Prostate gland (tissue), 2 donors: ENCODE measurements around the gene PIGK. TPM values are rescaled to one million over a fixed set of nuclear protein-coding genes. Genes with fewer than 3 reads are reported as not detected.

ENCODE experiments used
- DNase-seq: peaks from one replicate; pipeline ENCODE4 v3.0.0-alpha.2; 2019; ENCODE audit warnings: low spot score
- H3K27ac ChIP-seq, 2 donors: fragments of 200-600 bp; sonication (generic); 2 replicates each; pipeline ENCODE4 v1.5.1; 2017 to 2019
- H3K27me3 ChIP-seq: fragments of 200-600 bp; sonication (generic); replicated peaks from 2 replicates; pipeline ENCODE4 v1.5.1; 2019; ENCODE audit not compliant: insufficient read depth
- H3K36me3 ChIP-seq, 2 donors: fragments of 200-600 bp; sonication (generic); 1 replicate in 1 of 2; 2 replicates in 1 of 2; pipeline versions ENCODE4 v1.5.1 to v1.8.1; 2017 to 2019
- H3K4me1 ChIP-seq: fragments of 200-600 bp; sonication (generic); replicated peaks from 2 replicates; pipeline ENCODE4 v1.5.1; 2019
- H3K4me3 ChIP-seq, 2 donors: fragments of 200-600 bp; sonication (generic); 2 replicates each; pipeline ENCODE4 v1.5.1; 2017 to 2019
- H3K9me3 ChIP-seq: fragments of 200-600 bp; sonication (generic); 2 replicates; pipeline ENCODE4 v1.5.1; 2017
- POLR2A ChIP-seq: fragments of 450-650 bp; IDR thresholded peaks from one replicate; pipeline ENCODE4 v1.6.1; 2016; ENCODE audit warnings: antibody characterized with exemption, mild to moderate bottlenecking
- POLR2AphosphoS5 ChIP-seq: sonication (generic); formaldehyde crosslinking; IDR thresholded peaks from one replicate; pipeline ENCODE4 v1.6.1; 2017; ENCODE audit warnings: antibody characterized with exemption
- WGBS: methylation state at CpG from one replicate; pipeline ENCODE4 v1.1.5; 2018; 5-methylcytosine and 5-hydroxymethylcytosine counted together
- intact Hi-C: fragments of 100-400 bp; cut with DNase I; formaldehyde crosslinking; loops from one replicate; pipeline ENCODE4 v1.14.2; 2022
- total RNA-seq, 2 donors: library from RNA; depleted of rRNA; stranded (reverse); fragments of >200 nt; gene quantifications; one replicate each; pipeline ENCODE4 v1.1.0, GENCODE V29; 2016
- TF ChIP-seq, protein P1 (sequence below), 4 experiments: fragments of 200-600 bp in 2 of 4; fragments of 450-650 bp in 2 of 4; sonication (generic) in 2 of 4; IDR thresholded peaks; 1 replicate in 3 of 4; 2 replicates in 1 of 4; pipeline ENCODE4 v1.5.1; 2016 to 2019; ENCODE audit warnings: antibody characterized with exemption in 4 of 4, mild to moderate bottlenecking in 2 of 4, moderate library complexity in 2 of 4

PIGK gene
- total RNA-seq, 2 donors from 2014 or later, result 20.4 to 25.9 TPM

DNA sequence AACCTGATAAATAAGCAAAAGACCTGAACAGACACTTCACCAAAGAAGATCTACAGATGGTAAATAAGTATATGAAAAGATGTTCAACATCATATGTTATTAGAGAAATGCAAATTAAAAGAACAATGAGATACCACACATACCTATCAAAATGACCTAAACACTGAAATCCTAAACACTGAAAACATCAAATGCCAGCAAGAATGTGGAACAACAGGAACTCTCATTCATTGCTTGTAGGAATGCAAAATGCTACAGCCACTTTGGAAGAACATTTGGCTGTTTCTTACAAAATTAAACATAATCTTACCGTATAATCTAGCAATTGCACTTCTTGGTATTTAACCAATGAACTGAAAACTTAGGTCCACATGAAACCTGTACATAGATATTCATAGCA lies 14.9 kb upstream of the PIGK start:
- intact Hi-C loops, result no loop called here
- Histone ChIP-seq H3K4me1 (no peaks in the 10 kb centered on the region), H3K27ac (no peak overlapping the region), H3K27me3 (no peaks in the 10 kb centered on the region), H3K4me3 (no peak overlapping the region), H3K9me3 (no peaks in the 10 kb centered on the region), H3K36me3 (no peaks in the 10 kb centered on the region)
- 84% methylated on average over 1 of the region's 1 CpG for WGBS
- DNase-seq, result no peak
- TF ChIP-seq POLR2A (no peak), POLR2AphosphoS5 (no peak)
- TF ChIP-seq, protein P1, sequence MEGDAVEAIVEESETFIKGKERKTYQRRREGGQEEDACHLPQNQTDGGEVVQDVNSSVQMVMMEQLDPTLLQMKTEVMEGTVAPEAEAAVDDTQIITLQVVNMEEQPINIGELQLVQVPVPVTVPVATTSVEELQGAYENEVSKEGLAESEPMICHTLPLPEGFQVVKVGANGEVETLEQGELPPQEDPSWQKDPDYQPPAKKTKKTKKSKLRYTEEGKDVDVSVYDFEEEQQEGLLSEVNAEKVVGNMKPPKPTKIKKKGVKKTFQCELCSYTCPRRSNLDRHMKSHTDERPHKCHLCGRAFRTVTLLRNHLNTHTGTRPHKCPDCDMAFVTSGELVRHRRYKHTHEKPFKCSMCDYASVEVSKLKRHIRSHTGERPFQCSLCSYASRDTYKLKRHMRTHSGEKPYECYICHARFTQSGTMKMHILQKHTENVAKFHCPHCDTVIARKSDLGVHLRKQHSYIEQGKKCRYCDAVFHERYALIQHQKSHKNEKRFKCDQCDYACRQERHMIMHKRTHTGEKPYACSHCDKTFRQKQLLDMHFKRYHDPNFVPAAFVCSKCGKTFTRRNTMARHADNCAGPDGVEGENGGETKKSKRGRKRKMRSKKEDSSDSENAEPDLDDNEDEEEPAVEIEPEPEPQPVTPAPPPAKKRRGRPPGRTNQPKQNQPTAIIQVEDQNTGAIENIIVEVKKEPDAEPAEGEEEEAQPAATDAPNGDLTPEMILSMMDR (IDR thresholded peaks at IDR 0.05), result no peak

DNA sequence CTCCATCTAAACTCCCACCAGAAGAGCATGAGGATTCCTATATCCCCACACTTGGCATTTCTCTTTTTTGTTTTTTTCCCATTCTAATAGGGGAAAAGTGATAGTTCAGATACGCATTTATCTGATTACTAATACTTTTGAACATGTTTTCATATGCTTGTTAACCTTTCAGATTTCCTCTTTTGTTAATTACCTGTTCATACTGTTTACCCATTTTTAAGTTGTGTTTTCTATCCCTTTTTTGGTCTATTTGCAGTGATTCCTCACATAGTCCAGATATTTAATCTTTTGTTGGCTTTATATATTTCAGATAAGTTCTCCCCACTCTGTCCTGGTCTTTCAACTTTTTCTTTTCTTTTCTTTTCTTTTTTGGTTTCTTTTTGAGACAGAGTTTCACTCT lies 13.6 kb upstream of the PIGK start:
- Histone ChIP-seq H3K36me3 (no peaks in the 10 kb centered on the region), H3K4me1 (no peaks in the 10 kb centered on the region), H3K4me3 (no peak overlapping the region), H3K27ac (no peak overlapping the region), H3K9me3 (no peaks in the 10 kb centered on the region), H3K27me3 (no peaks in the 10 kb centered on the region)
- intact Hi-C loops, result no loop called here
- no peak for DNase-seq
- no peak for TF ChIP-seq POLR2A
- TF ChIP-seq, protein P1 (IDR thresholded peaks at IDR 0.05), result no peak
- TF ChIP-seq POLR2AphosphoS5, result no peak
- 100% methylated on average over 1 of the region's 1 CpG for WGBS

DNA sequence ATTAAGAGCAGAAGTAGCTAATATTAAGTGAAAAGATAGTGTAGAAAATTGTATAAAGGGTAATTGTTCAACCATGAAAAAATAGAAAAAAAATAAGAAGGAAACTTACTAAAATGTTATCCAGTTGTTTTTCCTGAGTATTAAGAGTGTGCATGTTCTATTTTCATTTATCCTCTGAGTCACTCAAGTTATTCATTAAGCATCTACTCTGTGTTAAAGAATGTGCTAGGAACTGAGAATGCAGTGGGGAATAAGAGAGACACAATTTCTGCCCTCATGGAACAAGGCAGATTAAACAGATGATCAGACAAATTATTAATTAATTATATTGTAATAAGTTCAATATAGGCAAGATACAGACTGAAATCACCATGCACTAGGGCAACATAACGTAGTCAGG lies 10.8 kb upstream of the PIGK start:
- 97% methylated on average over 1 of the region's 1 CpG for WGBS

DNA sequence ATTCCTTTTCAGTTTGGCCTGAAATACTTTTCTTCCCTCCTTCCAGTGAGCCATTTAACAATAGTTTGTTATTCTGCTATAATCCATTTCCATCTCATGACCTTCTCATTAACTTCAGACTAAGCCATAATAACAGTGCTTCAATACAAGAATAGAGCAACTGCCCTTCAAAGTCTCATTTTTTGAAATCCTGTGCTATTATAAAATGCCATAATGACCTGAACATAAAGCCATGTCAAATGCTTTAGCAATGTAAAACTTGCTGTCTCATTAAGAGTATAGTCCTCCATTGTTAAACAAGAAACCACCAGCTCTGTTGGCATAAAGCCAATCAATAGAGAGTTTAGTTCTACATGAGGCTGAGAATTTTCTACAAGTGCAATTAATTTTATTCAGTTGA lies 9.6 kb upstream of the PIGK start:
- intact Hi-C loops, result no loop called here
- TF ChIP-seq POLR2A, result no peak
- no peak for TF ChIP-seq POLR2AphosphoS5
- TF ChIP-seq, protein P1 (IDR thresholded peaks at IDR 0.05), result no peak
- Histone ChIP-seq H3K27me3 (no peaks in the 10 kb centered on the region), H3K27ac (no peak overlapping the region), H3K4me1 (no peaks in the 10 kb centered on the region), H3K4me3 (no peak overlapping the region), H3K36me3 (no peaks in the 10 kb centered on the region), H3K9me3 (no peaks in the 10 kb centered on the region)
- no peak for DNase-seq

More for the DNA sequence above, 10.8 kb upstream of the PIGK start:
- Histone ChIP-seq H3K4me1 (no peaks in the 10 kb centered on the region), H3K27ac (no peak overlapping the region), H3K9me3 (no peaks in the 10 kb centered on the region), H3K27me3 (no peaks in the 10 kb centered on the region), H3K4me3 (no peak overlapping the region), H3K36me3 (no peaks in the 10 kb centered on the region)
- DNase-seq, result no peak
- intact Hi-C loops, result no loop called here
- TF ChIP-seq POLR2AphosphoS5 (no peak), POLR2A (no peak)
- TF ChIP-seq, protein P1 (IDR thresholded peaks at IDR 0.05), result no peak

DNA sequence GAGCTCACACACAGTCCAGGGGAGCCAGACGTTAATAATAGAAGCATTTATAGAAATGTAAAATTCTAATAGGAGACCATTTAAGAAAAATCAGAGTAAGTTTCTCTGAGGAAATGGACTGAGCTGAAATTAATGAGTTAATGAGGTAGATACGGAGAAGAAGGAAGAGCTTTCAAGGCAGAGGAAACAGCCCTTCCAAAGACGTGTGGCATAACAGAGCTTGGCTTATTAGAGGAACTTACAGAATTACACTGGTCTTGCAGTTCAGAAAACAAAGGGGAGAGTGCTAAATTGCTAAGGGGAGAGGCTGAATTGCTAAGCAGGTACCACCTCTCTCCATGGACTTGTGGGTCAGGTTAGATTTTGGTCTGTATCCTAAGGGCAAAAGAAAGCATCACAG lies 8.2 kb upstream of the PIGK start:
- 42% methylated on average over 3 of the region's 3 CpGs for WGBS
- Histone ChIP-seq H3K27me3 (no peaks in the 10 kb centered on the region), H3K36me3 (no peaks in the 10 kb centered on the region), H3K4me3 (no peak overlapping the region), H3K9me3 (no peaks in the 10 kb centered on the region), H3K27ac (no peak overlapping the region), H3K4me1 (no peaks in the 10 kb centered on the region)
- intact Hi-C loops, result no loop called here
- TF ChIP-seq, protein P1 (IDR thresholded peaks at IDR 0.05), result no peak
- no peak for TF ChIP-seq POLR2AphosphoS5
- TF ChIP-seq POLR2A, result no peak
- DNase-seq, result no peak
